Fibroblast of the conjunctiva (primary cell): ENCODE data around the gene FHOD1.
A peak's percentile ranks its signal among the peaks of the same experiment; 100 is the strongest.

Source experiments
- DNase-seq: peaks from one replicate; pipeline ENCODE4 v3.0.0-alpha.2; 2010; ENCODE audit warnings: low read depth

FHOD1 gene

GRCh38 chr16:67247192-67248072, at the start of gene FHOD1:
Gene FHOD1, minus strand, starts transcription at chr16:67247481. Its CDS starts 71 bp downstream, at chr16:67247410.
- DNase-seq = peak; percentile 93

DNA sequence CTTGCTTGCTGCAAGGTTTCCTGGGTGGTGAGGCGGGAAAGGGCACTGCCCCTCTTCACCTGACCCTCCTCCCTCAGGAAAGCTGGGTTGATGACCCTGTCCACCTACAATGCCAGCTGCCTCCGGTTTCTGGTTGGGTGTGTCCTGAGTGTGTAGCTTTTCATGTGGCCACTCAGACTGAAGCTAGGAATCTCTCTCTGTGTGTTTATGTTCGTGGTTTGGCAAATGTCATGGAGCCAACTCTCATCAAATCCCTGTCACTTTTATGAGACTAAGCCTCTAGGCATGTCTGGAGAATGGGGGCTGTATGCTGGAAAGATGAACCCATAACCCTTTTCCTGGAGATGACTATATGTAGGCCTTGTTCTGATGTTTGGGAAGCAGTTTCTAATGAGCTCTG, 49.1 kb upstream of the FHOD1 start:
- no peak for DNase-seq

DNA sequence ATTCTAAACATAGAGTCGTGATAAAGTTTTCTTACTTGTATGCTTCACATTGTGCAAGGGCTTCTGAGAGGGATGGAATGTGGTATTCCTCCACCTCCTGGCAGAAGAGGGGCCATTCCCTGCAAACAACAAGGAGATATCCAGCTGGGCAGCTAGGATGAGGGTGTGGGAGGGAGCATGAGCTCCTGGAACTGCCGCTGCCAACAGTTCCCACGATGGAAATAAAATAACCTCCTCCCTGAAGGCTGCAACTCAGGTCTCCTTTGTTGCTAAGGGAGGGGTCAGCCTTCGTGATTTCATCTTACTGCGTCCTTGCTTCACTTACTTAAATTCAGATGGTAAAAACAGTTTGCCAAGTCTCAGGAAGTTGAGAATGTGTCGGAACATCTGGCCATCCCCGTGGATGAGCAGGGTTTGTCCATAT, 47.7 kb upstream of the FHOD1 start:
- no peak for DNase-seq

DNA sequence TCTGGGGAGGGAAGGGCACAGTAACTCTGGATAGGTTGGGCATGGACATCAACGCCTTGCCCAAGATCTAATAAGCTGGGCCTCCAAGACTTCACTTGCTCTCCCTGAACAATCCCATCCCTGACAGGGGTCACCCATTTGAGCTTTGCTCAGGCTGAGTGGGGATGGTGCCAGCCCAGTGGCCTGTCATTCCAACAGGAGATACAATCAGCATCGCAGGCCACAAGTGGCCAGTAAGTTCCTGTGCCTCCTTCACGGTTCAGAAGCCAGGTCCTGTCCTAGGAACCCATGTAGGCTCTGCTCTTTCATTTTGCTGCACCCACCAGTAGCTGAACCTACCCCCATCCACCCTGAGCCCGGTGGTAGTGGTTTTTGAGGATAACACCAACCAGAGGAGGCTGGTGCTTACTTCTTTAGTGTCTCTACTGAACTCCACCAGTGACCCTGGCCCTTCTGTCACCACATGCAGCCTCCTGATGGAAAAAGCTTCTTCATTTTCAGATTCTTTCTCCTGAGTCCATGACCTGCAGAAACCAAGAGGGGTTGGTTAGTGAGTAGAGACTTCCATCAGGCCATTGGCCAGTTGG, 47.0 kb upstream of the FHOD1 start:
- DNase-seq = no peak

GRCh38 chr16:67291461-67291860, 44.2 kb upstream of the FHOD1 start:
- no peak for DNase-seq

- no peak for DNase-seq
These were observed 40.7 kb upstream of the FHOD1 start for GRCh38 chr16:67287960-67288359.

- no peak for DNase-seq
These were observed 39.4 kb upstream of the FHOD1 start for GRCh38 chr16:67286441-67287235.

GRCh38 chr16:67284699-67285646, 37.7 kb upstream of the FHOD1 start:
- no peak for DNase-seq

DNA sequence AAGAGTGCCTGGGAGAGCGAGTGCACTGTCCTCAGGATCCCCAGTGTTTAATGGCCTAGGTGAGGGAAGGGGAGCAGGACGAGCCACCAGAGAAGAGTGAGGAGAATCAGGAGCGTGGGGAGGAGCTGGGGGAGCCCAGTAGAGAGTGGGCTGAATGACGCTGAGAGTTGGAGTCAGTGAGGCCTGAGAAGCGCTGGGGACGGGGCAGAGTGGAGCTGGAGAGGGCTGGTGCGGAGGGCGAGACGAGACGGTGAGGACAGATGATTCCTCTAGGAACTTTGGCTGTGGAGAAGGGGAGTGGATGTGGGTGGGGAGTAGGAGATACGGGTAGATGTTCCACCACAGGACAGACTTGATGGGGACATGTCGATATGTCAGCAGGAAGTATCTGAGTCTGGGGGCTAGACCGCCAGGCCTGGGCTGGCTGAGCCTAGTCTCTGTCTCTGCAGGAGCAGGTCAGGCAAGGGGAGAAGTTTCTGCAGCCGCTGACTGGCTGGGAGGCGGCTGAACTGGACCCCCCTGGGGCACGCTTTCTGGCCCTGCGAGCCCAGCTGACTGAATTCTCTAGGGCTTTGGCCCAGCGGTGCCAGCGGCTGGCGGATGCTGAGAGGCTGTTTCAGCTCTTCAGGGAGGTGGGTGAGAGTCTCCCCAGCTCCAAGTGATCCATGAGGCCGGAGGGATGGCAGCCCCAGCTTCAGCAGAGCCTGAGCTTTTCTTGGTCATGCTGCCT, 36.7 kb upstream of the FHOD1 start:
- no peak for DNase-seq

- no peak for DNase-seq
These were observed 36.0 kb upstream of the FHOD1 start for GRCh38 chr16:67283039-67283825.

DNA sequence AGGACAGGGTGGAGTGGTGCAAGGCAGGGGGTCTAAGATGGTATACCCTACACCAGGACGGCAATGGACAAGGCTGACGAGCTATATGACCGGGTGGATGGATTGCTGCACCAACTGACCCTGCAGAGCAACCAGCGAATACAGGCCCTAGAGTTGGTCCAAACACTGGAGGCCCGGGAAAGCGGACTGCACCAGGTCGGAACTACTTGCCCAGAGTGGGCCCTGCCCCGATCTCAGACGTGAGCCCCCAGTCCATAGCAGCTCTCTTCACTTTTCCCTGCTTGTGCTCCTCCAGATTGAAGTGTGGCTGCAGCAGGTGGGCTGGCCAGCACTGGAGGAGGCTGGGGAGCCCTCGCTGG, 35.1 kb upstream of the FHOD1 start:
- no peak for DNase-seq

GRCh38 chr16:67281536-67282446, 34.5 kb upstream of the FHOD1 start:
- no peak for DNase-seq

DNA sequence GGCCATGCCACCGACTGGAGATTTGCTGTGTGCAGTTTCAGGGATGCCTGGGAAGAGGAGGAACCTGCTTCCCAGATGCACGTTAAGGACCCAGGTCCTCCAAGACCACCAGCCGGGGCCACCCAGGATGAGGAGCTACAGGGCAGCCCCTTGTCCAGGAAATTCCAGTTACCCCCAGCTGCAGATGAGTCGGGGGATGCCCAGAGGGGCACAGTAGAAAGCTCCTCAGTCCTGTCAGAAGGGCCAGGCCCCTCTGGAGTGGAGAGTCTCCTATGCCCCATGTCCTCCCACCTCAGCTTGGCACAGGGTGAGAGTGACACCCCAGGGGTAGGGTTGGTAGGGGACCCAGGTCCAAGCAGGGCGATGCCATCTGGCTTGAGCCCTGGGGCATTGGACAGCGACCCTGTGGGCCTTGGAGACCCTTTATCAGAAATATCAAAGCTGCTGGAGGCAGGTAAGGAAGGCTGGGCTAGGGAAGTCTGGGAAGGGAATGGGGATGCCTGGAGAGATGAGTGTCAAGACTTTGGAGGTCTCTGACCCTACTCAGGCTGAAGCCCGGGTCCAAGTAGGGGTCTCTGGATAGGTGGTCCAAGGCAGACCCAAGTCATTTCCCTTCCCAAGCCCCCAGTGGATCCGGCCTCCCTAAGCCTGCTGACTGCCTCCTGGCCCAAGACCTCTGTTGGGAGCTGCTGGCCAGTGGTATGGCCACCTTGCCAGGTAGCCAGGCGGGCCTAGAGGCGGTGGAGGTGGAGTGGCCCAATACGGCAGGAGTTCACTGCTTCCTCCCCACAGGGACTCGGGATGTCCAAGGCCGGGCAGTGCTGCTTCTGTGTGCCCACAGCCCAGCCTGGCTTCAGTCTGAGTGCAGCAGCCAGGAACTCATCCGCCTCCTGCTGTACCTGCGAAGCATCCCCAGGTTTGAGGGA, 33.1 kb upstream of the FHOD1 start:
- no peak for DNase-seq

- peak; percentile 51 for DNase-seq
These were observed 32.2 kb upstream of the FHOD1 start, which contains the start of gene PLEKHG4 for GRCh38 chr16:67279296-67280089. Gene PLEKHG4, plus strand, starts transcription at chr16:67279532. Its CDS starts 513 bp downstream, at chr16:67280045.

DNA sequence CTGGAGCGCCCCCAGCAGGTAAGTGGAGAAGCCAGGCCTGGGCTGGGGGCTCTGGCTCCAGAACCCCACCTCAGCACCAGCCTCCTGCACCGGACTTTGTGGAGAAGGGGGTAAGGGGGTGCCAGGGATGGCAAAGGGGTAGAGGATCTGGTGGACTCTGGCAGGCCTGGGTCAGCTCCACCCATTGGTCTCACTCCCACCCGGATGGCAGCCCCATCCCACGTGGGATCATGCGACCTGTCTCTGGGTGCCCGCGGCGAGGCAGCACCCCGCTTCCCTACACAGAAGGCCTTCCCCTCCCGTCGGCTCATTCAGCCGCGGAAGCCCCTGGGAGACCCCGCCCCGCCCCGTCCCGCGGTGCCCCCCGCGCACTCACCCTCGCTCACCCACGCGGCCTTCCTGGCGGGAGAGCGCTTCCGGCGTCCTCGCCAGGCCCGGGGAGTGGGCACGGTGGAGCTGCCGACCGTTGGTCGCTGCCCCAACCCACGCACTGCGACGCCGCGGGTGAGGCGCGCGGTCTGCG, 31.6 kb upstream of the FHOD1 start:
- no peak for DNase-seq

DNA sequence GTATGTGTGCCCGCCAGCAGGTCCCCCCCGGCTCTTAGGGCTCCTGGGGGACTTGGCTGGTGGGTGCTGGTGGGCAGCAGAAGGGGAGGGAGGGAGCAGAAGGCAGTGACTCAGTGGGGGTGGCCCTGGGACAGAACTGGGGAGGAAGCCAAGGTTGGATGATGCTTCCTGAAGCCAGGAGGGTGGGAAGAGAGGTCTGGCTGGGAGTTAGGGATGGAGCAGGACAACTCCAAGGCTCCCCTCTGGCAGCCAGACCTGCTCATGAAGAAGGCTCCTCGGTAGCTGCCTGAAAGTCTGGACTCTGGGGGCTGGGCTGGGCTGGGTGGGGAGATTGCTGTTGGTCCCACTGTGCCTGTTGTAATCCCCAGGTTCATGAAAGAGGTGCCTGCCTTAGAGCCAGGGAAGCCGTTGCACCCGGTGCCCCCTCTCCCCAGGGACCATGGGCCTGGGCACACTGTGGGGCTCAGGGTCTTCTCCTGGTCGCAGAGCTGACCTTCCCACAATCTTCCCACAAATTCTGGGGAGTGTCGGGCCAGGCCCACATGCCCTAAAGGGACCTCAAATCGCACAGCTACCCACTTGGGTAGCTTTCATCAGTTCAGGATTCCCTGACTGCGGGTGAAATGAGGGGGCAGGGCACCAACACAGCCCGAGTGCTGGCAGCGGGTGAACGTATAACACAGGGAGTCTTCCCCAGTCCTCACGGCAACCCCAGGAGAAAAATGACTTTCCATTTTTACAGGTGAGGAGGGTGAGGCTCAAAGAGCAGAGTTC, 30.9 kb upstream of the FHOD1 start:
- peak; percentile 49 for DNase-seq
